DOHH2 (cell line): Measurements from ENCODE around the gene UBE2QL1.

Source experiments
- H3F3A ChIP-seq: fragments of 200-600 bp; sonication (generic), shearing (Covaris generic); 2 replicates; pipeline ENCODE4 v1.6.0; 2016; ENCODE audit warnings: antibody characterized with exemption, mild to moderate bottlenecking; ENCODE audit not compliant: control insufficient read depth, insufficient read depth
- H3K27ac ChIP-seq: fragments of 200-600 bp; sonication (generic); 2 replicates; pipeline ENCODE4 v1.5.1; 2014; ENCODE audit warnings: low read depth, mild to moderate bottlenecking, low read length, moderate library complexity
- H3K27me3 ChIP-seq: fragments of 200-600 bp; sonication (generic); 2 replicates; pipeline ENCODE4 v1.6.1; 2014; ENCODE audit warnings: mild to moderate bottlenecking, low read length, mixed read lengths; ENCODE audit not compliant: control insufficient read depth
- H3K36me3 ChIP-seq: fragments of 200-600 bp; sonication (generic); 2 replicates; pipeline ENCODE4 v1.6.1; 2014; ENCODE audit warnings: mild to moderate bottlenecking, low read length, moderate library complexity, mixed read lengths; ENCODE audit not compliant: control insufficient read depth
- H3K4me1 ChIP-seq: fragments of 200-600 bp; sonication (generic); 2 replicates; pipeline ENCODE4 v1.6.1; 2014; ENCODE audit warnings: mild to moderate bottlenecking, low read length, mixed read lengths; ENCODE audit not compliant: control insufficient read depth
- H3K4me2 ChIP-seq: fragments of 200-600 bp; sonication (generic); 2 replicates; pipeline ENCODE4 v1.6.0; 2014; ENCODE audit warnings: mild to moderate bottlenecking, low read length, moderate library complexity
- H3K4me3 ChIP-seq: fragments of 200-600 bp; sonication (generic); 2 replicates; pipeline ENCODE4 v1.5.1; 2014; ENCODE audit warnings: mild to moderate bottlenecking, low read length, mixed read lengths
- H3K79me2 ChIP-seq: fragments of 200-600 bp; sonication (generic); 2 replicates; pipeline ENCODE4 v1.6.1; 2014; ENCODE audit warnings: mild to moderate bottlenecking, low read length, mixed read lengths; ENCODE audit not compliant: control insufficient read depth
- H3K9me2 ChIP-seq: fragments of 200-600 bp; sonication (generic); replicated peaks from 2 replicates; pipeline ENCODE4 v1.6.1; 2014; ENCODE audit warnings: mild to moderate bottlenecking, low read length, mixed read lengths; ENCODE audit not compliant: control insufficient read depth
- H3K9me3 ChIP-seq: fragments of 200-600 bp; sonication (generic); 2 replicates; pipeline ENCODE4 v1.6.1; 2014; ENCODE audit warnings: antibody characterized with exemption, low read length, mixed read lengths; ENCODE audit not compliant: control insufficient read depth, insufficient read depth
- H4K20me1 ChIP-seq: fragments of 200-600 bp; sonication (generic); 2 replicates; pipeline ENCODE4 v1.6.0; 2014; ENCODE audit warnings: low read depth, mild to moderate bottlenecking, antibody characterized with exemption, low read length, moderate library complexity; ENCODE audit not compliant: control insufficient read depth, insufficient read depth
- CTCF ChIP-seq: fragments of 200-600 bp; sonication (generic); IDR thresholded peaks from one replicate; pipeline ENCODE4 v1.5.1; 2014; ENCODE audit warnings: antibody characterized with exemption, mild to moderate bottlenecking, low read depth, low read length; ENCODE audit not compliant: poor library complexity, severe bottlenecking
- EZH2phosphoT487 ChIP-seq: fragments of 200-600 bp; sonication (generic); IDR thresholded peaks from 2 replicates; pipeline ENCODE4 v1.6.1; 2017; ENCODE audit warnings: borderline replicate concordance, mild to moderate bottlenecking, antibody characterized with exemption, low read length, moderate library complexity, mixed read lengths

UBE2QL1 gene

DNA sequence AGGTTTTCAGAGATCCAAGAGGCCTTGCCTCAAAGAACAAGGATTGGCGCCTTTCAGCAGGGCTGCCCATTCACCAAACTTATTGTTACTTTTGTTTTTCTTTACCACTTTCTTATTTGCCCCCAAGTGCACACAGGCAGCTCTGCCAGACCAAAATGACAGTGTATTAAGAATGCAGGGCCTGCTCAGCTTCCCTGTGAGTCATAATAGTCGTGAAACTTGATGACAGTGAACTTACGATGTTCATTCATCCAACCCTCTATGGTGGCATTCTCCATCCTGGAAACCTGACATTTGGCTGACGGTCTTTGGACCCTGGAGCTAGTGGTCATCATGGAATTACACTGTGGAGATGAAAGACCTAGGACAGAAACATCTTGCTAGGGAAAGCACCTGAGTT lies 44.3 kb downstream of the UBE2QL1 start:
- no peaks in the 10 kb centered on the region for H3K9me2 ChIP-seq
- H3K4me2 ChIP-seq, result no peak overlapping the region
- no peaks in the 10 kb centered on the region for H3K79me2 ChIP-seq
- no peaks in the 10 kb centered on the region for H3K36me3 ChIP-seq
- no peaks in the 10 kb centered on the region for H3K4me1 ChIP-seq
- no peak overlapping the region for H3K4me3 ChIP-seq
- H3K9me3 ChIP-seq, result no peaks in the 10 kb centered on the region
- no peaks in the 10 kb centered on the region for H4K20me1 ChIP-seq
- H3K27ac ChIP-seq, result no peak overlapping the region
- H3K27me3 ChIP-seq, result peaks cover 5% of the 10 kb centered on the region; the same call in 1 of the 2 replicates
- H3F3A ChIP-seq, result no peaks in the 10 kb centered on the region
- TF ChIP-seq CTCF (no peak), EZH2phosphoT487 (no peak)

- Histone ChIP-seq H3K4me1 (no peaks in the 10 kb centered on the region), H3K9me3 (no peaks in the 10 kb centered on the region), H3K79me2 (no peaks in the 10 kb centered on the region), H3K4me2 (no peak overlapping the region), H3K27ac (no peak overlapping the region), H3F3A (no peaks in the 10 kb centered on the region), H3K9me2 (no peaks in the 10 kb centered on the region), H3K36me3 (no peaks in the 10 kb centered on the region), H3K27me3 (peaks cover 5% of the 10 kb centered on the region; the same call in 1 of the 2 replicates), H4K20me1 (no peaks in the 10 kb centered on the region), H3K4me3 (no peak overlapping the region)
- no peak for TF ChIP-seq EZH2phosphoT487
- TF ChIP-seq CTCF, result no peak
Measured at GRCh38 chr5:6493681-6494454, 45.2 kb downstream of the UBE2QL1 start.

DNA sequence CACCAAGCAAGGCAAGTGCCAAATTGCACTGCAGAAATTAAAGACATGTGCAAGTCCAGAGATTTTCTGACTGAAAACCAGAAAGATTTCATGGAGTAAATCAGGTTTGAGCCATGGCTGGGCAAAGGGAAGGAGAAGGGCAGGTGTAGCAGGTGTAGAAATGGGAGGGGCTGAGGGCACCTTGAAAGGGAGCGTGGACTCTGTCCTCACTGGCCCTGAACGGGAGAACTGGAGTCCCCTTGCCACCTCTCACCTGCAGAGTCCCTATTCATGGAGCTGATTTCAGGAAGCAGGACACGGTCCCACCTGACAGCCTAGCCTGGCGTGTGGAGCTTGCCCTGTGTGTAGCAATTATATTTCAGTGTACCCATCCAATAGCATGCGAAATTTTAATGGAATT lies 46.3 kb downstream of the UBE2QL1 start:
- Histone ChIP-seq H3K9me2 (no peaks in the 10 kb centered on the region), H3K27ac (no peak overlapping the region), H3K27me3 (peaks cover 8% of the 10 kb centered on the region; the same call in 1 of the 2 replicates)

More for the DNA sequence above, 46.3 kb downstream of the UBE2QL1 start:
- H3K4me2 ChIP-seq, result no peak overlapping the region
- no peak for TF ChIP-seq EZH2phosphoT487
- no peak for TF ChIP-seq CTCF
- no peaks in the 10 kb centered on the region for H4K20me1 ChIP-seq
- no peaks in the 10 kb centered on the region for H3F3A ChIP-seq
- H3K36me3 ChIP-seq, result no peaks in the 10 kb centered on the region
- no peaks in the 10 kb centered on the region for H3K9me3 ChIP-seq
- no peaks in the 10 kb centered on the region for H3K79me2 ChIP-seq
- no peaks in the 10 kb centered on the region for H3K4me1 ChIP-seq
- no peak overlapping the region for H3K4me3 ChIP-seq
